Fibroblast of upper back skin (primary cell): Measurements from ENCODE around the gene MLC1.

Experiments
- DNase-seq: peaks from one replicate; pipeline ENCODE4 v3.0.0-alpha.2; 2013

Gene MLC1

GRCh38 chr22:50034126-50035081 is 50.8 kb downstream of the MLC1 start:
- DNase-seq, result no peak

- DNase-seq, result no peak
Observed at GRCh38 chr22:50032941-50033601, 52.2 kb downstream of the MLC1 start.

- DNase-seq, result no peak
Observed at GRCh38 chr22:50032109-50032871, 52.9 kb downstream of the MLC1 start.

- DNase-seq, result no peak
Observed at GRCh38 chr22:50031189-50032091, 53.8 kb downstream of the MLC1 start.

- peak; percentile 50 for DNase-seq
Observed at GRCh38 chr22:50030297-50031188, 54.7 kb downstream of the MLC1 start.

- no peak for DNase-seq
Observed at GRCh38 chr22:50027639-50028537, 57.3 kb downstream of the MLC1 start.

GRCh38 chr22:50025993-50026392 is 59.2 kb downstream of the MLC1 start:
- DNase-seq, result no peak

- no peak for DNase-seq
Observed at GRCh38 chr22:50022171-50022819, 62.9 kb downstream of the MLC1 start.

- no peak for DNase-seq
Observed at GRCh38 chr22:50020606-50021005, 64.6 kb downstream of the MLC1 start.

- DNase-seq, result no peak
Observed at GRCh38 chr22:50019316-50019715, 65.9 kb downstream of the MLC1 start.

GRCh38 chr22:50018608-50019285 is 66.5 kb downstream of the MLC1 start:
- DNase-seq, result no peak

- DNase-seq, result no peak
Observed at GRCh38 chr22:50017701-50018224, 67.5 kb downstream of the MLC1 start.

- no peak for DNase-seq
Observed at GRCh38 chr22:50016988-50017700, 68.1 kb downstream of the MLC1 start.

GRCh38 chr22:50016308-50016987 is 68.8 kb downstream of the MLC1 start:
- no peak for DNase-seq

GRCh38 chr22:50015451-50016307 is 69.5 kb downstream of the MLC1 start:
- DNase-seq, result no peak

- no peak for DNase-seq
Observed at GRCh38 chr22:50014655-50015401, 70.4 kb downstream of the MLC1 start.
